HG03045 (cell line): ENCODE data around the gene PTPN4.

ENCODE experiments used
- ATAC-seq: cut with Tn5 transposase; IDR thresholded peaks from one replicate; pipeline ENCODE4 v1.9.1; 2021; ENCODE audit warnings: mild to moderate bottlenecking, moderate library complexity; ENCODE audit not compliant: unreplicated experiment

The PTPN4 gene

DNA sequence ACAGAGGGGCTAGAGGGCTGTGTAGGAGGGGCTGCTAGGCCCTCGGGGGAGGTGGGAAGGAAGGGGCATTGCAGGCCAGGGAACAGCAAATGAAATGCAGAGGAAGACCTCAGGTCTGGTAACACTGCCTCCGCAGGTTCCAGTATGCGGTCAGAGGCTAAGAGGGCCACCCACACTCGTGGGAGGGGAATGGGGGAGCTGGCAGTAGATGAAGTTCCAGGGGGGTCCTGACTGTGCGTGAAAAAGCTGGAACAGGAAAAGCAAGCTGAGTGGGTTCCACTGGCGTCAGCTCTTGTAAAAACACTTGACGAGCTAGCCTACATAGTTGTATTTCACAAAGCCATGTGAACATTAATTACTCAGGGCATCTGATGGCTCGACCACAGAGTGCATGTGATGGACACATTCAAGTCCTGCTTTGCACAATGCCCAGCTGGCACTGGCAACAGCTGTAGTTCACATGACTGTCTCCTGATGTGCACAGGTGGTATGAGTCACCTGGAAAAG is 29.0 kb upstream of the PTPN4 start:
- ATAC-seq: no peak

DNA sequence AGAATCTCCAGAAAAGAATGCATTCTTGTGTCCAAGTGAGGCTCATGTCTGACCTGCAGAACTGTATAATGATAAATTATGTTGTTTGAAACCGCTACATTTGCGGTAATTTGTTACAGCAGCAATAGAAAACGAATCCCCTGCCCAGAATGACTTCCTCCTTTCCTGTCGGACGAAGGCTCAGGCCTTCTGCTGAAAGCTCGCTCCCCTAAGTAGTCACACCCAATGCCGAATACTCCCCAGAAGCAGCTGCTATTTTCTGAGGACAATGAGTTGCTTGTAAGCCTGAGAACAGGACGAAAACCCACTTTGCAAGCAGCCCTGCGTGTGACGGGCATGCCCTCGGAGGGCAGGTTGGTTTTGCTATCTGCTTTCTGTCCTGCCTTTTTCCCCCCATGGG is 27.7 kb upstream of the PTPN4 start:
- no peak for ATAC-seq

DNA sequence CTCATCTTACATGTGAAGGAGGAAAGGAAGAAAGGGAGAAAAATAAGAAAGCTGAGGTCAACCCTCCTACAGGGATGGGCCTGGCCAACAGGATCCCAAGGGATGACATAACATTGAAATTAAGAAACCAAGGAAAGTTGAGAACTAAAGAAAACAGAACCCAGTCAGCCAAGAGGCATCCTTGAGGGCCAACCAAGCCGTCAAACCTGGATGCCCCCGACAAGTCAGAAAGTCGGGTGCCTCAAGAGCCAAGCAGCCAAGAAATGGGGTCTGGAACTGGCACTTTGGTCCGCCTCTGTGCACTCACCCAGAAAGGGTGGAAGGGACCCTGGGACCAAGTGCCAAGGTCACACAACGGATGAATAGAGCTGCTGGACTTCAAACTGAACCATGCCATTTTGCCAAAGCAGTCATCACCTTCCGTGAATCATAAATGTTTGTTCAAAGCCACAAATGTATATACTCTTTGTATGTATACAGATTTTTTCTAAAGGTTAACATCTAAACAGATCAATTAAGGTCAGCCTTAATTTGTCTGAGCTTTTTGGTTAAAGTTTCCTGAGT is 27.0 kb upstream of the PTPN4 start:
- no peak for ATAC-seq

DNA sequence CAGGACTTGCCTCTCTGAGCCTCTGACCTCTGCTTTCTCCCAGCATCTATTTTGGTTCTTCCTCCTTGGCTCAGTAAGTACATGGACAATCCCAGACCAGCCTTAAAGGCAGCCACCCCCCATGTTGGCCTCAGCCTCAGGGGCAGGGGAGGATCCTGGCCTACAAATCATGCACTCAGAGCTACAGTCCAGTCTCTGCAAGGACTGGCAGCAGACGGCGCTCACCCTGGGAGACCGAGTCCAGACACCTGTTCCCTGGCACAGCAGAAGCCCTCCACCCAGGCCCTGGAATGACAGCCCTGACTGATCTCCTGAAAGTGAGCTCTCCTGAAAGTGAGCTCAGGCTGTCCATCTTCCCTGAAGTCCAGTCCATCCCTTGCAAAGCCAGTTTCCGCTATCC is 25.7 kb upstream of the PTPN4 start:
- no peak for ATAC-seq

DNA sequence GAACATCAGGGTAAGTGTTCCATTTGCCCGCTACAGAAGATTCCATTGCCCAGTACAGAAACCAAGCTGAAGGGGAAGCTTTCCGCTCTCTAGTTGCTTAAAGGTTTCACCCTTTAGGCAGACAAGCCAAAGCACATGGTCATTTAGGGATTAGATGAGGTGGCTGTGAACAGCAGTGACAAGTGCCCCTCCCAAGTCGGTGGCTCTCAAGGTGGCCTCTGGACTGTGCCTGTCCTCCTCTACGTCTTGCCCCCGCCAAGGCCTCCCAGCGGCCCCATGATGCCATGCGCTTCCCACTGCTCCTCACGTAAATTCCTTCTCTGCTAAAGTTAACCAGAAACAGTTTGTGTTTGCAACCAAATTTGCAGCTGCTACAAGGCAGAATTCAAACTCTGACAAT is 24.2 kb upstream of the PTPN4 start:
- no peak for ATAC-seq

DNA sequence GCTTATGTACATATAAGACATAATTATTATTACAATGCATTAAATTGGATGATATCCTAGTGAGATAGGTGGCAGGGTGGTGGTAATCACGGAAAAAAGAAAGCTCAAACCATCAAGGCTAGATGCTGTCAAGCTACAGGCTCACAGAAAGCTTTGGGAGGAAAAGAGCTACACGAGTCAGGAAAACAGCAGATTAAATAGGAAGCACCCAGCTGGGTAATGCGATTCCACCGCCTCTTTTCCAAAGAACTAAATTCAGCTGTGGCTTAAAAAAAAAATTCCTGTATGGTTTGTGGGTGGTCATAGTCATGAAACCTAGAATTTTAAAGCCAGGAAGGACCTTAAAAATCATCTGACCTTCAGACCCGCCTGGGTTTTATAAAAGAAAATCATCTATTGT is 23.7 kb upstream of the PTPN4 start:
- ATAC-seq: no peak

DNA sequence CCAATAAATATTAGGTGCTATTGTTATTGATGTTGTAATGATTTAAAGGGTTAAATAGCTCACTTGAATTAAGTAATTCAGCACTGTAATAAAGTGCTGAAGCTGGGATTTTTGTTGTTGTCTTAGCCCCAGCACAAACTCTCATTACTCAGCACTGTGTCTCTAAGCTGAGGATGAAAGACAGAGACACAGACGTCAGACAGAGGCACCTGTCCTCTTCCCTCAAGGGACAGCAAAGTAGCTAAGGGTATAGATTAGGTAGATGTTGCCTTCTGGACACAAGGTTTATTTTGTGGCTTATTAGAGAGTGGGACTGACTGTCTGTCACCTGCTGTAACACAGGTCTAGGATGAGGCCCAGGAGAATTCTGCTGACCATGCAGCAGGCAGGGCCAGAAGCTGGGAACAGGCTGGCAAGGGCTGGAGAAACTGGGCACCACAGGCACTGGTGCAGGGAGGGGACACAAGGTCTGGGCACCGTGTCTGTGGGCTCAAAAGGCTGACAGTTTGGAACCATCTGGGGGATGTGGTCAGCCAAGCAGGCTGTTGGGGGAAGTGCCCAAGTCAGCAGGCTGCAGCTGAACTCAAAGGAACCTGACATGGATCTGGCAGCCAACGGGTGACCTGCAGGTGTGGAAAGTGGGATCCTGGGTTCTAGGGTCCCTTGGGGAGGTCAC is 20.0 kb upstream of the PTPN4 start:
- ATAC-seq: no peak

DNA sequence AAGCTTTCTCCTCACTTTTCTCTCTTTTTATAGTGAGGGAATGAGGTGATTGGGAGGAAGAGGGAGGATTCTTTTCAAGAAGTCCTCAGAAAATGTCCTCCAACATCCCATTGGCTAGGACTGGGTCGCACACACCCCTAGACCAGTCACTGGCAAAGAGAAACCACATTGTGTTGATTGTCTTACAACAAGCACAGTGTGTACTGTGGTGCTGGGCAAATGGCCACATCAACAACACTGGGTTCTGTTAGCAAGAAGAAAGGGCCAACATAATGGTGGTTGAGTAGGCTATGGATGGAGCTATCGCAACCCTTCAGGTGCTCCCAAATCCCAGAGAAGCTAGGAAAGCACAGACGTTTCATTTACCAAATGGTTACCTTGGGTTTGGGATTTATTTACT is 18.7 kb upstream of the PTPN4 start:
- no peak for ATAC-seq

DNA sequence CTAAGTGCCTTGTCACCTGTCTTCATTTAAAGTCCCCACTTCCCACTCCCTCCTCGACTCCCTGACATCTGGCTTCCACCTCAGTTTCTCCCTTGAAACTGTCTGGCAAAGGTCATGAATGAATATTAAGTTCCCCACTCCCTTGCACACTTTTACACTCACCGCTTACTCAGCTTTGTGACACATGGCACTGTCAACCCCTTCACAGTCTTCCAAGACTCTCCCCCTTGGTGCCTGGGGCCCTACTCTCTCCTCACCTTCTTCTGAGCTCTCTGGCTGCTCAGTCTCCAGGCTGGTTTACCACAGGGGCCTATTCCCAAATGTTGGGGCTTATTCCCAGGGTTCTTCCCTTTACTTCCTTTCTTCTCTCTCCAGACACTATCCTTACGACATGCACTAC is 17.9 kb upstream of the PTPN4 start:
- no peak for ATAC-seq

DNA sequence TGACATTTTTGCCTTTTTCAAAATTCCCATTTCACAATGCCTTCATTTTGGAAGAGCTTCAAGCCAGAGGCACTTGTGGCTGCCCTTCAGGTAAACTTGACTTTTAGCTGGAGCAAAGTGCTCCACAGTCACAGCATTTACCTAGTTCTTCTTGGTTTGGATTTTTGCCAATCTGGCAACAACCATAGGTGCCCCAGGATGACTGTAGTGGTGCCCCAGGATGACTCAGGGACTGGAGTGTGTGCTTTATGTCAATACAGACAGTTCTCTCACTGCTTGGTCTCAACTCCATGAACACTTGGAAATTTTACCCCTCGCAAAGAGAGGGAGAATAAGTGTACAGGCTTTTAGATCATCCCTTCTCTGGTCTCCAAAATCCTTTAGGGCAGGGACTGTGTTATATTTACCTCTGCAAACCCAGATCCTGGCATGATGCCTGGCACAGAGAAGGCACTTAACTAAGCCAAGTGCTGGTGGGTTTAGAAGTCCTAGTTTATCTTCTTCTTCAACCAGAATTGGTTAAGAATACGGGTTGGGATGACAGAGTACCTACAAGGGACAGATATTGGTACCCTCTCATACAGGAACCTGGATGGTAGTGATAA is 15.3 kb upstream of the PTPN4 start:
- ATAC-seq: no peak

DNA sequence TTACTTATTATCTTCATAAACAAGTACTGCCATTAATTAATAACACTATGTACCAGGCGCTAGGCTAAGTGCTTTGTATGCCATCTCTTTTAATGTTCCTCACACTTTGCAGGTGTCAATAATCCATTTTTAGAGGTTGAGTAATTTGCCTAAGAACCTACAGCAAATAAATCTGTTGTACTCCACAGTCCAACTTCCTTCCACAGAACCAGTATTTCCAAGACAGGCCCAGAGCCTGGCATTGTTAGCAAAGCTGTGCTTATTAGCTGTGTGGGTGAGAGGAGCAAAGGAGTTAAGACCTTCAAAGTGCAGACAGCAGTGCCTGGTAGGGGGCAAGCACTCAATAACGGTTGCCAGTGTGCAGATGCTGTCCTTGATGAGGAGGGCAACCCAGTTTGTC is 14.2 kb upstream of the PTPN4 start:
- ATAC-seq: no peak

DNA sequence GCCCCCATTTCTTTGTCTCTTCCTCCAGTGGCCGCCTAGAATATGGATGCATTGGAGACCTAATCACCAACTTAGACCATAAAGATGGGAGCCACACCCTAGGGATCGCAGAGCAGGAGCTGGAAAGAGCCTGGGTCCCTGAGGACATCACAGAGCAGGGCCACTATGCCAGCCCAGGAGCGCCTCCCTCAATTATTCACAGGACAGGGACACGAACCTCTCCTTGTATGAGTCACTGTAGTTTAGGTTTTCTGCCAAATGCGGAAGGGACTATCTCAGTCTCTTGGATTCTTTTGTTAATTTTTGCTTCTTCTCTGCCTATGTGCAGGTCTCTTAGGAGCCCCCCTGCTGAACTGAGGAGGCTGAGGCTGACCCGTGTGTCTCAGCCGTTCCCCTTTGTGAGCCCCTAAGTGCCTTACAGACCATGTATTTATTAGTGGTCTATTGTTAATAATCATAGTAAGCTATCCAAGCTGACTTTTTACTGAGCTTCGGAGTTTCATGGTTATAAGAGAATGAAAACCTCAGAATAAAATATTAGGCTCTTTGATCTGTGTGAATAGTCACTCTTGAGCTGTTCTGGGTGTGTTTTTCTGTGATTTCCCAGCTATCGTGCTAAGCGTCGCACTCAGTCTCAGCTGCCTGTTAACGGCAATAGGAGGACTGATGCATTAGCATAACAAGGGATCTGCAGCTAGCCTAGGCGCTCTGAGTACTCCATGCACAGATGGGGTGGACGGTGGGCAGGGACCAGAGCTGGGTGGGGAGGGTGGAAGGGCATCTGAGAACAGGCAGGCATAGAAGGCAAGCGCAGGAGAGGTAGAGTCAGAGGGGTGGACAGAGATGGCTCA is 12.7 kb upstream of the PTPN4 start:
- ATAC-seq: no peak

DNA sequence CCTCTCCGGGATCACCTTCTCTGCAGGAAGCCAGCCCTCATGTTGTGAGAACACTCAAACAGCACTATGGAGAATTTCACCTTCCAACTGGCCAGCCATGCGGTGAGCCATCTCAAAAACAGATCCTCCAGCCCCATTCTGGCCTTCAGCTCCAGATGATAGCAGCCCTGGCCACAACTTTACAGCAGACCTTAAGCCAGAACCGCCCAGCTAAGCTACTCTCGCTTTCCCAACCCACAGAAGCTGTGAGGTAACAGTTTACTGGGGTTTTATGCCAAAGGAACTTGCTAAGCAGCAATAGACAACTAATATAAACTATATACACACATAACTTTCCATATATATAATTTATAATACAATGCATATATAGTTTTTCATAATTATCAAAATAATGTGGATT is 11.6 kb upstream of the PTPN4 start:
- no peak for ATAC-seq

DNA sequence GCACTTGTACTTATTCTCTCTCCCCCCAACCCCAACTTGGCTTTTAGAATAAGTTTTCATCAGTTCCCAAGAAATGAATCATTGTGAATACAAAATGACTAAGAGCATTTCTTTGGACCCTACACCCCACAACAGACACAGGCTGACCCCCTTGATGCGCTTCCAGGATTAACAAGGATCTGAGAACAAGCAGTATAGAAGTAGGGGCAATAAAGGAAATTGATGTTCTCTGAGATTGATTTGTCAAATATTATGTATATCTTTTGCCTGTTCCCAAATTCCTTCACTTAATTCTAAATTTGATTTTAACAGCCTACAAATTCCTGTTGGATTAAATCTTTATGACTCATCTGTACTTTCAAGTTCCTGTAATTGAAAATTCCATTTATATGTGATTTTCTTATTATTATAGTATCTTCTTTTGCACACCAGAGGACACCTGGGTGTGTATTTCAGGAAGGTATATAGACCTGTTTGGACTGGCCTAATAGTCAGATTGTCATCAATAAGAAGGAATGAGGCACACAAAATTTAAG is 10.2 kb upstream of the PTPN4 start:
- no peak for ATAC-seq

DNA sequence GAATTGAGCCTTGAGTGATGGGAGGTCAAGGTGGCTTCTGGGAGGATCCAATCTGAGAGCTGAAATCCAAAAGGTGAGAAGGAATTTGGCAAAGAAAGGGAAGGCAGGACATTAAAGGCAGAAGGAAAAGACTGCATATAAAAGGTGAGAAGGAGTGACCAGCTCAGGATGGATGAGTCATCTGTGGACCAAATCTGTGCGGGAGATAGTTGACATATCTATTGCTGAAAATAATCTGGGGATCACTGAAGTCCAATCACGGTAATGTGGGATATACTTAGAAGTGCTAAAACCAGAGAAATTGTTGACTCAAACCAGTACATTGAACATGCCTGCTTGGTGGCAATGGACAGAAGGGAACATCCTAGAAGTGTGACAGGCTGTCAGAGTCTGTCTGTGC is 8.0 kb upstream of the PTPN4 start:
- ATAC-seq: no peak

DNA sequence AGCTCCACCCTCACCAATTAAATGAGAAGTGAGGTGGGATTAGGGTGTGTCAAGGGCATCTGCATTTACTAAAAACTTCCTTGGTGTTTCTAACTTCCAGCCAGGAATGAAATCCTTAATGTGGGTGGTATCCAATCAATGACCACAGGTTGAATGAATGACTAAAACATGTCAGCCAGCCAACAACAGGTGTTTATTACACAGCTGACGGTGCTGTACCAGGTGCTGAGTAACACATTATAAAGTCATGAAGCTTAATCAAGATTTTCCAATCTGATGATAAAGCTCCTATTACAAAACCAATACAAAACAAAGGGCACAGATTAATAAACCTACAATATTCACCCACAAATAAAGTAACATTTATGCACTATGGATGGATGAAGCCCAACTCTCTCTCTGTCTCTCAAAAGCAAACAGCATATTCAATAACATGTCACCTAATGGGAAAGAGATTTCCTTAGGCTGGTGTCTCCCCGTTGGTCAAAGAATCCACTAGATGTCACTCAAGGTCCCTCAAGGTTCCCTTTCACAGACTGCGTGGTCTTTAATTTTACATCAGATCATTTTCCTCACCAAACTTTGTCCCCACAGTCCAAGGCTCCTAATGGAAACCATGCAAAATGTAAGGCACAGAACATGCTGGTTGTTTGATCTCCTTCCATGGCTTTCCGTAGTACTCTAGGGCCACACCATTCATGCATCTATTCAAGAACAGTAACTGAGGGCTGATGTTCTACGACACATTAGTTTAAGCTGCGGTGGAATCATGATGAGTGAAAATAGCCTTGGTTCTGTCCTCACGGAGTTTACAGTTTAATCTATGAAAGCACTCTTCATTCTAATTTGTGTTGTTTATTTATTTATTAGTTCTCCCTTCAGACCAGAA is 6.4 kb upstream of the PTPN4 start:
- no peak for ATAC-seq

DNA sequence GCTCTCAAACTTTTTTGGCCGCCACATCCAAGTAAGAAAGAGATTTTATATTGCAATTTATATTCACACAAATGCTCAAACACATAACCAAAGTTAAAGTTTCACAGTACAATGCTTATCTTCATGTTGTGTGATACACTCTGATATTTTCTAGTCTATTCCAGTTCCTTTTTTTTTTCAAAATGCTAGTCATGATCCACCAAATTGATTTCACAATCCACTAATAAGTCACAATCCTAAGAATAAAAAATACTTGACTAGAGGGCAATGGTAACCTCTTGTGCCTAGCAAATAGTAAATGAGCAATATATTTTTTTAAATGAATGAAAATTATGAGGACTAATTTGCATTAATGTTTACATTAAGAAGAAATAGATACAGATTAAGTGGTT is 5.8 kb upstream of the PTPN4 start:
- no peak for ATAC-seq

DNA sequence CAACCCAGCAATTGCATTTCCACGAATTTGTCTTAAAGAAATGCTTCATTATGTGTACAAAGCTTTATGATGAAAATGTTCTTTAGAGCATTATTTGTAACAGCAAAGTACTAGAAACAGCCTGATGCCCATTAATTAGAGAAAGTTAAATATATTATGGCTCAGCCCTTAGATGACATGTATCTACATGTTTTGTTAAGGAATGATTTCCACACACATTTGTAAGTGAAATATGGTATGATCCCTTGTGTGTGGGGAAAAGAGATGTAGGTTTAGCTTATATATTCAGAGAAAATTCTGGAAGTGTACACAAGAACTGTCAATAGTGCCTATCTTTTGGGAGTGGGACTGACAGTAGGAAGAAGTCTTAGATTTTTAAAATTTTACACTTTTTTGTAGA is 3.8 kb upstream of the PTPN4 start:
- ATAC-seq: no peak

DNA sequence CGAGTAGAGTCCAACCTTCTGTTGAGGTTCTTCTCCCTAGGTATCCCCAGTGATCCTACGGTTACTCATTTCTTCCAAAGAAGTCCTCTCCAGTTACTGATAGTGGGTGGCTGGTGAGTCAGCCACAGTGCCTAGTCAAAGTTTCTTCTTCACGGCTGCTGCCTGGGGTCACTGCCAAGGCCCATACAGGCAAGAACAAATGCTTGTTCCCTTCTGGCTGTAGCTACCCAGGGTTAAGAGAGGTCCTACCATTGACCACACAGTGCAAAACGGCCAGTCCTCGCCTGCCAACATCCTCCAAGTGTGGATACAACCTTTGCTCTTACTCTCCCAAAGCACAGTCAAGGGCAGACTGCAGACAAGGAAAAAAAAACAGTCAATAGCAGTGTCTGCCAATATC is 2.9 kb upstream of the PTPN4 start:
- no peak for ATAC-seq

DNA sequence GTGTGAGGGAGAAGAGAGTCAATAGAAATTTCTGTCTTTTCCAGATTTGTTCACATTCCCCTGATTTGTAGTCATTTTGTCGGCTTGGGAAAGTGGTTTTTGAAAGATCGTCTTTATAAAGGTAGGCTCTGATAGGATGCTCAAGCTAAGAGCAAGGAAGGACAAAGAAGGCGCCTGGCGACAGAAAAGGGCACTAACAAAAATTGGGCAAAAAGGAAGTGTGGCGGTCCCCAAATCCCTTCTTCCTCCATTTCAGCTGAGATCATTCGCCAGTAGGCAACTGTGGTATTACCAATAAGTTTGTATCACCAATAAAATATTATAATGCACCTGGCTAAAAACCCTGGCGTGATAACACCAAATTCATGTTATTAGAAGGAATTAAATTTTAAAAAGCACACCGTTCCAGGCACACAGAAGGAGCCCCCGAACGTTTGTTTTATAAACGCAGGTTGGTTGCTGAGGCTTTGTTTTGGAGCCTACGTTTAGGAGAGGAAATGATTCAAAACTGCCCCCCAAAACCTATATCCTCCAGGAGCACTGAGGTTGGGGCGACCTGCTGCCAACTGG is 756 bp upstream of the PTPN4 start:
- no peak for ATAC-seq
